HG02759 (cell line): ENCODE measurements around the gene SSTR4.
"Not testable (repeated sequence)": the region's sequence is repeated elsewhere in the genome, so short reads cannot be mapped to it uniquely, and the experiment has no call there.

Source experiments
- ATAC-seq: cut with Tn5 transposase; IDR thresholded peaks from one replicate; pipeline ENCODE4 v1.9.1; 2021; ENCODE audit warnings: mild to moderate bottlenecking, moderate library complexity; ENCODE audit not compliant: unreplicated experiment

Gene SSTR4

DNA sequence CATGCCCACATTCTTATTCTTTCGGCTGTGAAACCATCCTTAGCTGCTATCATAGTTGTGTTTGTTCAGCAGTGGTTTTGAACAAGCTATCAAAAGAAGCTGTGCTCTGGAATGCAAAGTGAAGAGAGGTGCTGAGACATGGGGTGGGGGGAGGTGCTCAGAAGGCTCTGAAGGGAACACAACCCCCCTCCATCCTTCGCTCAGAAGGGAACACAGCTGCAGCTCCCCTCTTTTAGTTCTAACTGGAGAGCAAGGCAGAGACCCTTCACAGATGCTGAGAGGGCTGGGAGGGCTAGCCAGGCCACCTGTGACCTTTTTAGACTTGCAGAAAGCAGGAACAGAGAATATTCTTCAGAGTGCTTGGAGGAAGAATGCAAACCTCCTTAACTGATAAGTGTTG is 17.6 kb upstream of the SSTR4 start:
- ATAC-seq, result no peak

GRCh38 chr20:23018432-23018831 is 16.7 kb upstream of the SSTR4 start:
- no peak for ATAC-seq

DNA sequence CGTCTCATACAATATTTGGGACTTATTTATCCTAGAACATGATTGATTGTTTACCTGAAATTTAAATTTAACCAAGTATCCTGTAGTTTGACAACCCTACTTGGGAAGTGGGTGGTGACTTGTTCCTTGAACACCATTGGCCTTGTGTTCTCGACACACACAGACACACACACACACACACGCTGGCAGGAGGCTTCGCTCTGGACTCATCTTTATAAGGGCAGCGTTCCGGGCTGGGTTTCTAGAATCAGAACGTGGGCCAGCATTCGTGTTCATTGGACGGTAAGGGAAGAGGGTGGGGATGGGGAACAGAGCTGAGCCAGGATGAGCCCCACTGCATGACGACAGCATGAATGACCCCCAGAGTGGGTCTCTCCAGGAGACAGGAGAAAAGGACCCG is 16.2 kb upstream of the SSTR4 start:
- no peak for ATAC-seq

GRCh38 chr20:23019403-23019802 is 15.7 kb upstream of the SSTR4 start:
- no peak for ATAC-seq

- no peak for ATAC-seq
Observed at GRCh38 chr20:23020230-23021018, 14.7 kb upstream of the SSTR4 start.

DNA sequence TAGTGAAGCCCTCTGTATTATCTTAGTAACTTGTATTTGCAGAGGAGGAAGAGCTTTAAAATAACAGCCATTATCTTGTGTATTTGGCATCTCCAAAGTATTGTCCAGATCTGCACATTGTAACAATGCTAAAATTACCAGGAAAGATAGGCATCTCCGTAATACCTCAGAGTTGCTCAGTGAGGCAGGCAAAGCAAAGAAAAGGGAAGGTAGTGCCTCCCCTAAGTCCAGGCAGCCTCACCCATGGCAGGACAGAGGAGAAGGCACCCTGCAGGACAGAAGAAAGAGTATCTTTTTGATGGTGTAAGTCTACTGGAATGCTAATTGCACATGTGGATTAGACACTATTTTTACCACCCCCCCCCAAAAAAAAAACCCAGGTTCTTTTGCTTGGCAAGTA is 13.6 kb upstream of the SSTR4 start:
- ATAC-seq, result no peak

DNA sequence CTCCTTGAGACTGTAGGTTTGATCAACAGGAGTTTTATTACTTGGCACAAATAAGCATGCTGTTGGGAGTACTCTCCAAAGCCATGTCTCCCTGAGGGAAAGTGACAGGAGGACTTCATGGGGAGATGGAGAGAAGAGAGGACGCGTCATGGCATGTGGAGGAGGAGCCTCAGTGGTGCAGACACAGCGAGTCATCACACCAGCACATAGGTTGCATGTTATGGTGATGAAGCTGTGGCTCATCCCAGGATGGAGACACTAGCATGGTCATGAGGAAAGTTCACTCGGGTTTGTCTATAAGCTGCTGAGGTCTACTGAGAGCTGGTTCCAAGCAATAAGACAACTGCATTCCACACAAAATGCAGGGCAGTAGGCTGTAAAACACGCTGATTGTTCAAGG is 13.2 kb upstream of the SSTR4 start:
- ATAC-seq, result no peak

DNA sequence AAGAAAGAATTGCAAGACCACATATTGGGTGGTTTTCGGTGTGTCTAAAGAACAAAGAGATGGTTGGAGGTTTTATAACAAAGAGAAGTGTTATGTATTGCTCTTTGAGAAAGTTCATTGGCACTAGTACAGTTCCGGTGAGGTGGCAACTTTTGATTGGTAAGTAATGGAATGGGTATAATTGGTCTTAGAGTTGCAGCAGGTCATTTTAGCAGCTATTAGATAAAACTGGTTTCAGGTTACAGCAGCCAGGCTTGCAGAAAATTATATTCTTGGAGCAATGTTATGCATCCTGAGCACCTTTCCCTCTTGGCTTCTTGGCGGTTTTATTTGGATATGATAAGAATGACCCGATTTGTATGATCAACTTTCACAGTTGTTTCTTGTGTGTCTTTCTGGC is 12.3 kb upstream of the SSTR4 start:
- ATAC-seq, result no peak

- ATAC-seq, result no peak
Observed at GRCh38 chr20:23023621-23024177, 11.4 kb upstream of the SSTR4 start.

DNA sequence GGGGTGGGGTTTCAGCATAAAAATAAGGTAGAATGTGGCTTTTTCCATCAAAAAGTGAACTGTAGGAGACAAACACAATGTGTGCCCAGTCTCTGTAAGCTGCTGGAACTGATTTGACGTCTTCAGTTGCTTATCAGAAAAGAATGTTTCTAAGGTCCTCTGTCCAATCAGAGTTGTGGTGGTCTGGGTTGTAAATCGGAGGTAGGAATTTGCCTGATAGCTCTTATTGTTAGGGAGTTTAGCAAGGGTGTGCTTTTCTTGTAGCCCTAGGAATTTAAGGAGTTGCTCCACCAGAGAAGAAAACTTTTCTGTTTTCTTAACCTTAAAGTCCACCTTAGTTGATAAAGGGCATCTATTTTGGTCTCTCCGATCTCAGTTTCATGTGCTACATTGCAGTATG is 10.4 kb upstream of the SSTR4 start:
- ATAC-seq, result no peak

- not testable (repeated sequence) for ATAC-seq
Observed at GRCh38 chr20:23025503-23025902, 9.6 kb upstream of the SSTR4 start.

DNA sequence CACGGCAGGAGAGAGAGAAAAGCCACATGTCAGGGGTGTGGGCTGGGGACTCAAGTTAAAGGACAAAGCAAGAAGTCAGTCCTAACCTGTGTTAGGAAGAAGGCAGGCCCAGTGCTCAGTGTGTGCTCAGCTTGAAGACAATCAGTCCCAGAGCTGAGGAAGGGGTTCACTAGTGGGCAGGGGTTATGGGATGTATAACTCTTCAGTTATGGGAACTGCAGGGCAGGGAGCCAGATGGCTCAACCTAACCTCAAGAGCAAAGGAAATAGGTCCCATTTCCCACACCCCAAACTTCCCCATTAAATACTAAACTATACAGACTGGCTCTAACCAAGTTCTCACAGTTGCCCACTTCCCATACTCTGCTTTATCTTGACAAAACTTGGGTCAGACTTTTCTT is 7.4 kb upstream of the SSTR4 start:
- no peak for ATAC-seq

- no peak for ATAC-seq
Observed at GRCh38 chr20:23028392-23028791, 6.7 kb upstream of the SSTR4 start.

DNA sequence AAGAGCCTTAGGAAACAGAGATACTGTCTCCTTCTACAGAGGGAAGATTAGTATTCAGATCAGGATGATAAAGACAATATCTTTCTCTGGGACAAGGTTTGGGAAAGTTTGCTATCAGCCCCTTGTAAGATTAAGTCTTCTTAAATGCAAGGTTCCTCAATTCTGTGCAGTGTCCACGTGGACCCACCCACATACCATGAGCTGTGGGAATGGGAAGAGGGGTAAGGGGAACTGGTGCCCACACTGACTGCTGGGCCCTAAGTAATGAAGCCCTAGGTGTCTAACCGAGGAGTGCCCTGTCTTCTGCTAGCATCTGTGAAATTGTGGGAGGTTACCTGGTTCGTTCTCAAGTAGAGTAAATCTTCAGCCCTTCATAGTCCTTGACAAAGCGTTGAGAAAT is 5.8 kb upstream of the SSTR4 start:
- no peak for ATAC-seq

- ATAC-seq, result no peak
Observed at GRCh38 chr20:23031346-23031745, 3.8 kb upstream of the SSTR4 start.

DNA sequence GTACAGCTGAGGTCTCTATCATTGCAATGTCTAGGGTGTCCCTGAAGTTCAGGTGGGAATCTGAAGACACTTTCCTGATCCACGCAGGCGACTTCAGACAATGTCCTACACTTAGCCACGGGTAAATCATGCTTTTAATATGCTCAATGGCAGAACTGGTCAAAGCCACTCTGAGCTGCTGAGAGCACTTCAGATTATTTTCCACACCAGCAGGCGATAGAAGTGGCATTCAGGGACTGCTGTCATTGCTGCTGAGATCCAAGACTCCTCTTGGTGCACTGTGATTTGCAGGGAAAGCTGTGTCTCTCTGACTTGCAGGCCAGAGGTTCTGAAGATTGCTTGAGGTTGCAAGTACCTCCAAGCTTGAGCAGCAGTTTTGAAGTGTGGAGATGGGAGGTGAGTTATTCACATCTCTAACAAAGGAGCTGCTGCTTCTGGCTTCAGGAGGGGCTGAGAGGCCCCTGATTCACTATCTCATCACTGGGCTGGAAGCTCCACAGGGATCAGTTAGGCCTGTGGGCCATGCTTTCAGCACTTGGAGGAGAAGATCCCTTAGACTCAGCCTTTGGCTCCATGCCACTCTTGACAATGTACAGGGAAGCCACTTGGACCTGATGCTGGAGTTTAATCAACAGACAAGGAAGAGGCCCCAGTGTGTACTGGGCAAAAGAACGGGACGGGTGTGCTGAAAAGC is 2.9 kb upstream of the SSTR4 start:
- no peak for ATAC-seq

DNA sequence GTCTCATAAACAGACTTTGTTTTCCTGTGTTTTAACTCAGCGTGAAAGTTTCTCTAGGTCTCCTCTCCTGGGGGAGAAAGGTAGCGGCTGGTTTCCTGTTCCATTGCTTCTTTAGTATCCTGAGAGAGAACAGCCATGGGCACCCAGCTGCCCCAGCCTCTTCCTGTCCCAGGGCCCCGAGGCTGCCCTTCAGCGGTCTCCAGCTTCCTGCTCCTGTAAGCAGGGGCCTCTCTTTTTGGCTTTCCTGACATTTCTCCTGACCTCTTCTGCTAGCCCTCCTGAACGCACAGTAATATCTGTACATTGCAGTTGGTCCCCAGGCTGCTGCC is 2.4 kb upstream of the SSTR4 start:
- no peak for ATAC-seq

- ATAC-seq, result no peak
Observed at GRCh38 chr20:23033918-23034317, 1.2 kb upstream of the SSTR4 start.

- ATAC-seq, result no peak
Observed at GRCh38 chr20:23035731-23036130, 619 bp downstream of the SSTR4 start.

GRCh38 chr20:23036371-23036770 is 1.3 kb downstream of the SSTR4 start:
- no peak for ATAC-seq

DNA sequence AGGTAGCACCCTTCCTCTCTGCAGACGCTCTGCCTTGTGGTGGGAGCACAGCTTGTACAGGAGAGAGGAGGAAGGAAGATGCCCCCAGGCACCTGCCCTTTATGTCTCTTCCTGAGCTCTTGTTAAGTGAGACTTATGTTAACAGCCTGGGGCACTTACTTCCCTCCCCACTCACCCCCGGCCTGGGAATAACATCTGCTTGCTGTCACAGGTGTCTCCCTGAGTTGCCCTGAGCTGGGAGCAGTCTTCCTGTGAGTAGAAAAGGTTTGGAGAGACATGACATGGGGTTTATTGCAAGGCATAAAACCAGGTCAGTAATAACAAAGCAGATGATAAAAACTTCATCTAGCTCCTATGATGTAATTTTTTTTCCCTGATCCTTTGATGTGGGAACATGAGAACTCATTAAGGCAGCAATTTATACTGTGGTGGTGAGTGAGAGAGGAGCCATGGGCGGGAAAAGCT is 1.9 kb downstream of the SSTR4 start:
- ATAC-seq, result no peak

DNA sequence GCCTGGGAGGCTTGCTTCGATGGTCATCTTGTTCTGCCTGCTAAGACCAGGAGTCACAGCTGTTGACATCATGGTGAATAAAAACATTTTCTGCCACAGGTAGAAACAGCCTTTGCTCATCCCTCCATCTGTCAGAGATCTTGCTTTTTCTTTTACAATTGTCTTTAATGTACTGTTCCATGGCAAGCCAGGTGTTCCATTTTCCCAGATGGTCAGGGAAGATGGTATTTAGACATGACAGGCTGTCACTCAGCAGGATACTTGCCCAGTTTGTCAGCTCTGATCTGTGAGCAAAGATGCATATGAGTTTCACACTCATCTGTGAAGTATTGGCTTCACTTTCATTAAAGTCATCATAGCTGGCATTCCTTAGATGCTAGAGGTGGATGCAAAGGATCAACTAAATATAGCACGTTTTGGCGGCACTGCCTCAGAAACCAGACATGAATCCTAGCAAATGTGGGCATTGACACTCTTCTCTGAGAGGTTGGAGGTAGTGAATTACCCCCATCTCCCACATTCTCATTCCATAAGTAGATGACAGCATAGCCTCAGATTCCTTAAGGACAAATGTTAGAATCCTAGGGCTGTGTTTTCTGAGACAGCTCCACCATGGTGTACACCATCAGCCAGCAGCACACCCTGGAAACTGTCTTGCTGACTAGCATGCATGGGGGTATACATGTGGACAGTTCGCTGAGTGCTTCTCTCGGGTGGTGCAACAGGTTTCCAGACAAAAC is 4.2 kb downstream of the SSTR4 start:
- ATAC-seq, result no peak
